ENCODE measurements around the gene B3GALT4.

Gene B3GALT4

GRCh38 chr6:33289784-33290315 lies 12.9 kb downstream of the B3GALT4 start:
- TF ChIP-seq CTCF (IDR thresholded peaks at IDR 0.05) (no peak), ZFX (IDR thresholded peaks at IDR 0.05; ENCODE audit: borderline replicate concordance) (no peak)
- peak overlapping the region; percentile 70 for H3K27ac ChIP-seq

GRCh38 chr6:33290459-33290858 lies 13.5 kb downstream of the B3GALT4 start:
- no peak for TF ChIP-seq ZFX (IDR thresholded peaks at IDR 0.05; ENCODE audit: borderline replicate concordance)
- TF ChIP-seq CTCF (IDR thresholded peaks at IDR 0.05), result no peak
- H3K27ac ChIP-seq, result no peak overlapping the region; the same call in 1 of the 2 replicates

- no peak for TF ChIP-seq CTCF (IDR thresholded peaks at IDR 0.05)
- no peak for TF ChIP-seq ZFX (IDR thresholded peaks at IDR 0.05; ENCODE audit: borderline replicate concordance)
- H3K27ac ChIP-seq, result no peak overlapping the region
Observed at GRCh38 chr6:33292996-33293682, 16.2 kb downstream of the B3GALT4 start.

- H3K27ac ChIP-seq, result no peak overlapping the region; the same call in 1 of the 2 replicates
Observed at GRCh38 chr6:33294086-33294823, 17.3 kb downstream of the B3GALT4 start.

GRCh38 chr6:33295621-33296369 lies 18.9 kb downstream of the B3GALT4 start:
- TF ChIP-seq ZFX (IDR thresholded peaks at IDR 0.05; ENCODE audit: borderline replicate concordance), result no peak
- TF ChIP-seq CTCF (IDR thresholded peaks at IDR 0.05), result no peak
- peak overlapping the region; percentile 98 for H3K27ac ChIP-seq

More at GRCh38 chr6:33294086-33294823, 17.3 kb downstream of the B3GALT4 start:
- TF ChIP-seq CTCF (IDR thresholded peaks at IDR 0.05) (no peak), ZFX (IDR thresholded peaks at IDR 0.05; ENCODE audit: borderline replicate concordance) (no peak)

GRCh38 chr6:33296797-33297405 lies 20.0 kb downstream of the B3GALT4 start:
- H3K27ac ChIP-seq, result peak overlapping the region; percentile 98

More at GRCh38 chr6:33296797-33297405, 20.0 kb downstream of the B3GALT4 start:
- TF ChIP-seq ZFX (IDR thresholded peaks at IDR 0.05; ENCODE audit: borderline replicate concordance), result no peak
- TF ChIP-seq CTCF (IDR thresholded peaks at IDR 0.05), result no peak
